Osteoblast (primary cell): ENCODE data around the gene TMC1. TPM values are rescaled to one million over a fixed set of nuclear protein-coding genes. Genes with fewer than 3 reads are reported as not detected.

ENCODE experiments used
- DNase-seq: peaks from one replicate; pipeline ENCODE4 v3.0.0; 2011; ENCODE audit warnings: low spot score, mixed read lengths; ENCODE audit not compliant: insufficient read length; ENCODE audit errors: missing footprints
- H2AFZ ChIP-seq: 2 replicates; pipeline ENCODE4 v1.6.0; 2011; ENCODE audit warnings: mild to moderate bottlenecking, low read length
- H3K27ac ChIP-seq: 2 replicates; pipeline ENCODE4 v1.5.1; 2011; ENCODE audit warnings: mild to moderate bottlenecking, low read depth, low read length, moderate library complexity
- H3K27me3 ChIP-seq: 2 replicates; pipeline ENCODE4 v1.6.0; 2012; ENCODE audit warnings: mild to moderate bottlenecking, control low read depth, inconsistent platforms, low read length, moderate library complexity; ENCODE audit not compliant: insufficient read depth
- H3K36me3 ChIP-seq: 2 replicates; pipeline ENCODE4 v1.5.1; 2011; ENCODE audit warnings: mild to moderate bottlenecking, low read length, control low read depth, moderate library complexity; ENCODE audit not compliant: insufficient read depth
- H3K4me1 ChIP-seq: 2 replicates; pipeline ENCODE4 v1.5.1; 2011; ENCODE audit warnings: mild to moderate bottlenecking, low read length, control low read depth, moderate library complexity; ENCODE audit not compliant: insufficient read depth
- H3K4me2 ChIP-seq: 2 replicates; pipeline ENCODE4 v1.6.0; 2011; ENCODE audit warnings: mild to moderate bottlenecking, low read length; ENCODE audit not compliant: insufficient read depth
- H3K4me3 ChIP-seq: fragments of 200-600 bp; sonication (generic); 3 replicates; pipeline ENCODE4 v1.5.1; 2012; ENCODE audit warnings: mild to moderate bottlenecking, low read length, inconsistent platforms; ENCODE audit not compliant: insufficient read depth
- H3K79me2 ChIP-seq: 2 replicates; pipeline ENCODE4 v1.6.0; 2012; ENCODE audit warnings: mild to moderate bottlenecking, low read length, control low read depth, inconsistent platforms; ENCODE audit not compliant: insufficient read depth
- H3K9me3 ChIP-seq: 2 replicates; pipeline ENCODE4 v1.5.1; 2011; ENCODE audit warnings: low read depth, low read length, control low read depth
- H4K20me1 ChIP-seq: 2 replicates; pipeline ENCODE4 v1.6.0; 2012; ENCODE audit warnings: mild to moderate bottlenecking, low read length, control low read depth; ENCODE audit not compliant: insufficient read depth
- total RNA-seq: library from RNA; depleted of rRNA; stranded (reverse); fragments of >200 nt; gene quantifications from 2 replicates; pipeline ENCODE4 v1.2.3, GENCODE V29; 2012
- TF ChIP-seq, protein P1 (sequence below): IDR thresholded peaks from 2 replicates; pipeline ENCODE4 v1.5.1; 2011; ENCODE audit warnings: mild to moderate bottlenecking, low read depth, low read length, moderate library complexity; ENCODE audit errors: extremely low read depth

TMC1 gene
- total RNA-seq, 1 donor, result under 0.01 TPM

DNA sequence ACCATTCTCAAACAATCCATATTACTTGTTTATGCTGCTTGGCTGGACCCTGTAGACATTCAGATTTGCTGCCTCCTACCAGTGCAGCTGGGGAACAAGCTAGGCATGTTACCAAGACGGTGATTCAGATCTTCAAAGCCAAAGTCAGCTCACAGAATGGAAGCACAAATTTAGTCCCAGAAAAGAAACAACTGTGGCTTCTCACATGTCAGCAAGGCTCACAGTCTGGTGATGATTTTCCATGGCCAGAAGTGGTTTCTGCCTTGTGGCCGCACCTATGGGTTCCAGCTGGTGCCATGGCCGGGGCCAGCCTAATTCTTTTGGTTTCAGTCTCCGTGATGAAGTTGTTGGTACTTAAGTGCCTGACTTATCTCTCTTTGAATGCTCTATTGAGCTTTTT lies 182.2 kb downstream of the TMC1 start:
- no peak for DNase-seq
- H3K27ac ChIP-seq, result no peak overlapping the region
- H3K4me3 ChIP-seq, result peak overlapping the region; percentile 34
- peak overlapping the region; percentile 57 for H3K4me2 ChIP-seq
- H3K36me3 ChIP-seq, result no peaks in the 10 kb centered on the region
- peak overlapping the region; percentile 57 for H2AFZ ChIP-seq
- H3K27me3 ChIP-seq, result no peaks in the 10 kb centered on the region
- no peaks in the 10 kb centered on the region for H3K79me2 ChIP-seq
- TF ChIP-seq, protein P1, sequence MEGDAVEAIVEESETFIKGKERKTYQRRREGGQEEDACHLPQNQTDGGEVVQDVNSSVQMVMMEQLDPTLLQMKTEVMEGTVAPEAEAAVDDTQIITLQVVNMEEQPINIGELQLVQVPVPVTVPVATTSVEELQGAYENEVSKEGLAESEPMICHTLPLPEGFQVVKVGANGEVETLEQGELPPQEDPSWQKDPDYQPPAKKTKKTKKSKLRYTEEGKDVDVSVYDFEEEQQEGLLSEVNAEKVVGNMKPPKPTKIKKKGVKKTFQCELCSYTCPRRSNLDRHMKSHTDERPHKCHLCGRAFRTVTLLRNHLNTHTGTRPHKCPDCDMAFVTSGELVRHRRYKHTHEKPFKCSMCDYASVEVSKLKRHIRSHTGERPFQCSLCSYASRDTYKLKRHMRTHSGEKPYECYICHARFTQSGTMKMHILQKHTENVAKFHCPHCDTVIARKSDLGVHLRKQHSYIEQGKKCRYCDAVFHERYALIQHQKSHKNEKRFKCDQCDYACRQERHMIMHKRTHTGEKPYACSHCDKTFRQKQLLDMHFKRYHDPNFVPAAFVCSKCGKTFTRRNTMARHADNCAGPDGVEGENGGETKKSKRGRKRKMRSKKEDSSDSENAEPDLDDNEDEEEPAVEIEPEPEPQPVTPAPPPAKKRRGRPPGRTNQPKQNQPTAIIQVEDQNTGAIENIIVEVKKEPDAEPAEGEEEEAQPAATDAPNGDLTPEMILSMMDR, result no peak
- no peaks in the 10 kb centered on the region for H3K9me3 ChIP-seq
- H4K20me1 ChIP-seq, result no peaks in the 10 kb centered on the region
- H3K4me1 ChIP-seq, result no peaks in the 10 kb centered on the region

DNA sequence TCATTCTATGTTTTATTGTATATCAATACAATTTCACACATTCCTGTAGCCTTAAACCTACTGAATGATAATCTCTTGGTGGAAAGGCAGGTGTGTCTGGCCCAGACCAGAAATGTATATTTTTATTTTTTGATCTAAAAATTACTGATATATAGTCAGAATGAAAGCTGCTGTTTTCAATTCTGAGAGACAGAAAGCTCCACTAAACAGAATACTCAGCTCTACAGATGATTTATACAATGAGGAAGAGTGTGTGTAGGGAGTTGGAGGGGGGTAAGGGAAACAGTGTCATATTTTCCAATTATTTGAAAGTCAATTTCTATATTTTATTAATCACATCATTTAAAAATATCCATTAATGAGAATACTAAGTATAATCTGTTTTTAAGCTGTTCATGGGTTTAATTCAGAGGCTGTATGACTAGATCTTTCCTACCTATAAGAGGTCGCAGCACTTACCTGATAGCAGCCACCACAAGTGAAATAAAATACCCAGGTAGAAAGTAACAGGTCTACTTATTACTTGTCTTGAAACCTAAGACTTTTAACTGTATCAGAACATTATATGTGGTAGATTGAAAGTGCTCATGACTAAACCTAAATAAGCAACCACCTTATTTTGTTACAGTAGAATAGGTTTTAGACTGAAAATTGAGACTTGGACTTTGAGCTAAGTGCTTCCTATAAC lies 183.4 kb downstream of the TMC1 start:
- TF ChIP-seq, protein P1, result no peak
- no peaks in the 10 kb centered on the region for H3K9me3 ChIP-seq
- no peak overlapping the region for H3K4me2 ChIP-seq

DNA sequence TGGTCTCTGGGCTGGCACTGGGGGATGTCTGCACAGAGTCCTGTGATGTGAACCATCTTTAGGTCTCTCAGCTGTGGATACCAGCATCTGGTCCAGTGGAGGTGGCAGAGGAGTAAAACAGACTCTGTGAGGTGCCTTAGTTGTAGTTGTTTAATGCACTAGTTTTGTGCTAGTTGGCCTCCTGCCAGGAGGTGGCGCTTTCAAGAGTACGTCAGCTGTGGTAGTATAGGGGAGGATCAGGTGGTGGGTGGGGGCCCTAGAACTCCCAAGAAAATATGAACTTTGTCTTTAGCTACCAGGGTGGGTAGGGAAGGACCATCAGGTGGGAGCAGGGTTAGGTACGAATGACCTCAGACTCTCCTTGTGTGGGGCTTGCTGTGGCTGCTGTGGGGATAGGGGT lies 197.1 kb downstream of the TMC1 start:
- H3K9me3 ChIP-seq, result no peaks in the 10 kb centered on the region
- H3K79me2 ChIP-seq, result no peaks in the 10 kb centered on the region
- H3K36me3 ChIP-seq, result no peaks in the 10 kb centered on the region
- no peaks in the 10 kb centered on the region for H3K27me3 ChIP-seq
- H3K4me3 ChIP-seq, result no peak overlapping the region
- H3K27ac ChIP-seq, result no peak overlapping the region
- H4K20me1 ChIP-seq, result no peaks in the 10 kb centered on the region
- H3K4me2 ChIP-seq, result no peak overlapping the region
- DNase-seq, result no peak
- no peaks in the 10 kb centered on the region for H3K4me1 ChIP-seq
- TF ChIP-seq, protein P1, result no peak
- H2AFZ ChIP-seq, result no peak overlapping the region

More for the DNA sequence above, 183.4 kb downstream of the TMC1 start:
- H3K36me3 ChIP-seq, result no peaks in the 10 kb centered on the region
- no peaks in the 10 kb centered on the region for H4K20me1 ChIP-seq
- H3K4me3 ChIP-seq, result no peak overlapping the region
- no peak overlapping the region for H2AFZ ChIP-seq
- no peak for DNase-seq
- no peaks in the 10 kb centered on the region for H3K79me2 ChIP-seq
- no peaks in the 10 kb centered on the region for H3K27me3 ChIP-seq
- no peak overlapping the region for H3K27ac ChIP-seq
- no peaks in the 10 kb centered on the region for H3K4me1 ChIP-seq

DNA sequence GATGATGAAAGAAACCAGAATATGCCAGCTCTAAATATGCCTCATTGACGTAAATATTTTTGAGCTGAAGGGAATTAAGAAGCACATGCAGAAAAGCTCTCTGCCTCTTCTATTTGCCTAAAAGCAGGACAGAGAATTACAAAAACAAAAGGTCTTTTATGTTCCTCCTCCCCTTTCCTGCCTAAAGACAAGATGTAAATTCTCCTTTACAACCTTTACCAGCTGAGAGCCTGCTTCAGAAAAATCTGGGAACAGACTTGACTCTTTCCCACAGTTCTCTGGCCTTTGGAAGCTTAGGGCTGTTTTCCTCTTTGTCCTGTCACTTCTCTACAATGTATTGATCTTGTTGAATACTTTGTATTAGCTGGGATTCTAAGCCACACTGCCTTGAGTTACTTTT lies 199.7 kb downstream of the TMC1 start:
- no peak overlapping the region for H3K4me3 ChIP-seq
- no peak overlapping the region for H3K4me2 ChIP-seq

More for the DNA sequence above, 199.7 kb downstream of the TMC1 start:
- Histone ChIP-seq H3K27me3 (no peaks in the 10 kb centered on the region), H3K9me3 (no peaks in the 10 kb centered on the region), H3K4me1 (no peaks in the 10 kb centered on the region), H3K27ac (no peak overlapping the region), H3K36me3 (no peaks in the 10 kb centered on the region), H4K20me1 (no peaks in the 10 kb centered on the region), H2AFZ (no peak overlapping the region), H3K79me2 (no peaks in the 10 kb centered on the region)
- TF ChIP-seq, protein P1, result no peak
- no peak for DNase-seq
